GM19035 (cell line): ENCODE measurements around the gene ELP4.
A peak's percentile ranks its signal among the peaks of the same experiment; 100 is the strongest.
"Not testable (repeated sequence)": the region's sequence is repeated elsewhere in the genome, so short reads cannot be mapped to it uniquely, and the experiment has no call there.

ENCODE experiments used
- ATAC-seq: cut with Tn5 transposase; IDR thresholded peaks from one replicate; pipeline ENCODE4 v1.9.1; 2021; ENCODE audit not compliant: unreplicated experiment

Gene ELP4

DNA sequence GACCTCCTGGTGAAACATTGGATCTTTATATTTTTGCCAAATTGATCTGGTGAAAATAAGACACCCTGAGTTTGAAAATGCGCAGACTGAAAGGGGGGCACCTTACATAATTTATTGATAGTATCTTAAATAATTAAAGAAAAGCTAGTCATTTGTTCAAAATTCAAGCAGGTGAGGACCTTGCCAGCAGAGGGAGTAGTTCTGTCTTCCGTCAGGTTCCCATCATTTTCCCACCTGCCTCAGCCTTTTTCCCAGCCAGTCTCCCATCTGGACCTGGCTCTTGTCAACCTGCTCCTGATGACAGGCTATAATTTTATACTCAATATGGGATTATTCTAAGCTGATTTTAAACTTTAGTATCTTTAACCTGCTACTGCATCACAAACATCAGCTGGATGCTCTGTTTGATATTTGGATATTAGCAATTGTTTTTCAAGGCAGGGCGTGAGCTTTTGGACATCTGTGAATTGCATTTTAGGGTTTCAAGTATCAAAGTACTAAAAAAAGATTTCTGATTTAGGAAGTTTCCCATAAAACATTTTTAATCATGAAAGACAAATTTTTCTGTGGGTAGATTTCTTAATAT is 132.0 kb downstream of the ELP4 start:
- no peak for ATAC-seq

- no peak for ATAC-seq
Measured at GRCh38 chr11:31643857-31644256, 134.3 kb downstream of the ELP4 start.

GRCh38 chr11:31645747-31646146 is 136.2 kb downstream of the ELP4 start:
- ATAC-seq, result no peak

GRCh38 chr11:31646216-31646615 is 136.6 kb downstream of the ELP4 start:
- ATAC-seq, result no peak

GRCh38 chr11:31649129-31649966 is 139.8 kb downstream of the ELP4 start:
- ATAC-seq, result no peak

DNA sequence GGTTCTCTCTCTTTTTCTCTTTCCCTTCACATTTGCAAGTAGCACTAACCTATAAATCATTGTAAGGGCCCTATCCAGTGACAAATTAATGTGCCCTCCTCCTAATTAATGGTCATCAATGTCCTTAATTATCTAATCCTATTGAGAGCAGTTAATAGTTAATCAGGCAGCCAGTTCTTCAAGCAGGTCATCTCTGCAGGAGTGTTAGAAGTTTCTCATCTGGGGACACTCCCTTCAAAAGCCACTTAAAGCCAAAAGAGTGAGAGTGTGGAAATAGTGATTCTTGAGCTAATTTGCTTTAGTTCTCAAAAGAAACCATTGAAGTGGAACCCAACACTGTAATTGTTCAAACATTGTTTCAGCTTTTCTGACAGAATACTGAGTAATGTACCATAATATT is 141.6 kb downstream of the ELP4 start:
- ATAC-seq, result no peak

GRCh38 chr11:31651822-31652221 is 142.3 kb downstream of the ELP4 start:
- ATAC-seq, result peak; percentile 51

DNA sequence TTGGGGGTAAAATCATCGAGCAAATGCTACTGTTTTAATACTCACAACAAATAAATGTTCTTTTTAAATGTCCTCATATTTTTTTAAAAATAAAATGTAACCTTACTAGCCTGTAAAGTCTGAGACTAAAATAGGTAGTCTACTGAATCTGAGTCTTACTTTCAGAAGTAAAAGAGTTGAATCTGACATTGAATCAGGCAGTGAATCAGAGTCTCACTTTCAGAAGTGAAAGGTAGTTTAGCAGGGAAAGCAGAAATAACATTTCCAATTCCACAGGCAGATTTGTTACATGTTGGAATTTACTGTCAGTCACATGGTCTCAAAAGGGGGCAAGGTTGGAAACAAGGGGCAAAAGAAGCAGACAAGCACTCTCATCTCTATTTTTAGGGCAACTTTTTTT is 143.0 kb downstream of the ELP4 start:
- ATAC-seq, result no peak

- ATAC-seq, result no peak
Measured at GRCh38 chr11:31655483-31655882, 145.9 kb downstream of the ELP4 start.

GRCh38 chr11:31656051-31656450 is 146.5 kb downstream of the ELP4 start:
- no peak for ATAC-seq

GRCh38 chr11:31657091-31657490 is 147.5 kb downstream of the ELP4 start:
- ATAC-seq, result no peak

DNA sequence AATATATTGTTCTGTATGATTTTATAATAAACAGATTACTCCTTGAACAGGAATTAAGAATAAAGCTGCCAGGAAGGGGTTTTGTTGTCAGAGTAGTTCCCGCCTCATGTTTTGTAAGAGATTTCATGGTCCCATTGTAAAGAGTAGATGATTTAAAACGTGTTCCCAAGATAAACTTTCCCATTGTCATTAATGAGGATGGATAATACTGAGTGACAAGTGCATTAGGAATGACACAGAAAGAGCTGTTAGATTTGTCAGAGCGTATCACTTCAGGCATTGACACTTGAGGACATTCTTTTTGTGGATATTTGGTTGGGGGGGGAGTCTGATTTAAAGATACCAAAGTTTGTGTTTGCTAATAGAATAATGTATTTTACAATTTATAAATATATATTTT is 154.6 kb downstream of the ELP4 start:
- no peak for ATAC-seq

DNA sequence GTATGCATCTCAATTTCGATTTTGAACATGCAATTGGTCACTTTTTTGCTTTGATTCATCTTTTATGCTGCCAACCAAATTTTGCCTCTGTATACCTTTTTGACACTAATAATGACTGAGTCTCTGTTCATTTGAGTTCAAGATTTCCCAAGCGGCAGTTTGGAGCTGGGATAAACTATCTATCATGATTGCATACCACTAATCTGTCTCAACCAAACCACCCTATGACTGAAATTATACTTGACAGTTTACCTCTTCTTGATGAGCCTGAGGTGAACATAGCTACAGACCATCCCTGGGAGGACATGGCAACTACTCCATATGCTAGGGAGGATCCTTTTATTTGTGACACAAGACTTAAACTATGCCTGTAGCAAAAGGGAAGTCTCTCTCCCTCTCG is 155.4 kb downstream of the ELP4 start:
- no peak for ATAC-seq

GRCh38 chr11:31671681-31672080 is 162.1 kb downstream of the ELP4 start:
- no peak for ATAC-seq

DNA sequence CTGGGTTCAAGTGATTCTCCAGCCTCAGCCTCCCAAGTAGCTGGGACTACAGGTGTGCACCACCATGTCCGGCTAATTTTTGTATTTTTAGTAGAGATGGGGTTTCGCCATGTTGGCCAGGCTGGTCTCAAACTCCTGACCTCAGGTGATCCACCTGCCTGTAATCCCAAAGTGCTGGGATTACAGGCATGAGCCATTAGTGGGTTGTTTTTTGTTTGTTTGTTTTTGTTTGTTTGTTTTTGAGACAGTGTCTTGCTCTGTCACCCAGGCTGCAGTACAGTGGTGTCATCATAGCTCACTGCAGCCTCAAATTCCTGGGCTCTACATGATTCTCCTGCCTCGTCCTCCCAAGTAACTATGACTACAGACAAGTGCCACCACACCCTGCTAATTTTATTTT is 163.5 kb downstream of the ELP4 start:
- ATAC-seq, result not testable (repeated sequence)

GRCh38 chr11:31676280-31676982 is 166.9 kb downstream of the ELP4 start:
- ATAC-seq, result no peak

GRCh38 chr11:31680770-31681169 is 171.2 kb downstream of the ELP4 start:
- ATAC-seq, result no peak

GRCh38 chr11:31687256-31687655 is 177.7 kb downstream of the ELP4 start:
- no peak for ATAC-seq

GRCh38 chr11:31687861-31688260 is 178.3 kb downstream of the ELP4 start:
- no peak for ATAC-seq

DNA sequence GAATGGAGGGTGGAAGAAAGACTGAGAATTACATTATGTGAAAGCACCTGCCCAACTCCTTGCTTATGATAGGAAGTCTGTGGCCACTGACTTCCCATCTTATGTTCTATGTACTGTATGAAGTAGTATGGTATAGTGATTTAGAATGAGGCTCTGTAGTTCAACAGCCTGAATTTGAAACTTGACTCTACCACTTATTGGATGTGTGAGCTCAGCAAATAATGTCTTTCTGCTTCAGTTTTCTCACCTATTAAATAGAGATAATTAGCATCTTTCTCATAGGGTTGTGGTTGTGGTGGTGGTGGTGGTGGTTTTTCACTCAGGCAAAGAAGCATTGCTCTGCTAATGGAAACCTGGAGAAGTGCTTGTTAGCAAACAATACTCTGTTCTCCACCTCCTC is 180.0 kb downstream of the ELP4 start:
- ATAC-seq, result no peak

DNA sequence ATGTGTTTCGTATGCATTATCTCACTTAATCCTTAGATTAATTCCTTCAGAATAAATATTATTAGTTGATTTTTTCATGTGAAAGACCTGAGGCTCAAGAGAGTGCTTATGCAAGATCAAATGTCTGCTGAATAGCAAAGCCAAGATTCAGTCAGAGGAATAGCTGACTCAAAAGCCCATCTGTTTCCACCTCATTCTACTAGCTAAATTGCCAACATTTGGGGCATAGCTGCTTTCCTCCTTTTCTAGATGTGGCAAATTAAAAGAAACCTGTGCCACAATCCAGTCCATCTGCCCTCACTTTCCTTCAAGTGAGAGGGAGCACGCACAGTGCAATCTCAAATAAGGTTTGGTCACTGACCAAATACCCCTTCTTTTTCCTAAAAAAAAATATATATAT is 180.5 kb downstream of the ELP4 start:
- ATAC-seq, result no peak

GRCh38 chr11:31690516-31690915 is 180.9 kb downstream of the ELP4 start:
- no peak for ATAC-seq
